Breast epithelium (tissue), 3 donors: Measurements from ENCODE around the gene EXOSC2.

ENCODE experiments used
- POLR2A ChIP-seq: fragments of 450-650 bp; IDR thresholded peaks from one replicate; pipeline ENCODE4 v1.6.1; 2016; ENCODE audit warnings: antibody characterized with exemption, mild to moderate bottlenecking, moderate library complexity
- POLR2AphosphoS5 ChIP-seq, 3 donors: sonication (generic); formaldehyde crosslinking; IDR thresholded peaks; one replicate each; pipeline ENCODE4 v1.6.1; 2017; ENCODE audit warnings: antibody characterized with exemption in 3 of 3
- TF ChIP-seq, protein P1 (sequence below), 3 donors: fragments of 450-650 bp; IDR thresholded peaks; one replicate each; pipeline ENCODE4 v1.5.1; 2016 to 2017; ENCODE audit warnings: antibody characterized with exemption in 3 of 3, mild to moderate bottlenecking in 3 of 3, moderate library complexity in 3 of 3

DNA sequence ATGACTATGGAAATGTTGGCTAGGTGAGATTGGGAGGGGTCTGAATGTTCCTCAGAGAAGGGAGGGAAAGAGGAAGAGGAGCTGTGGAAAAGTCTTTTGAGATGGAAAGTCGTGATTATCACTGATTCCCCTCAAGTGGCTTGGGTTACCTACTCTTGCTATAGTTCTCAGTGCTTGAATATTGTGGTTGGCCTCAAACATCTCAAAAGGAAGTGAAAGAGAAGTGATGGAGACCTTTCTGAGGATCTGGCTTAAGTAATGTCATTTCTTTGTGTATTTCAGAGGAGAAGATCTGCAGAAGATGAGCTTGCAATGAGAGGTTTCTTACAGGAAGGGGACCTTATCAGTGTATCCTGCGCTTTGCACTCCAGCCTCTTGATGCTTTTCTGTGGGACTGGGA is 5.5 kb downstream of the EXOSC2 start:
- TF ChIP-seq, protein P1, sequence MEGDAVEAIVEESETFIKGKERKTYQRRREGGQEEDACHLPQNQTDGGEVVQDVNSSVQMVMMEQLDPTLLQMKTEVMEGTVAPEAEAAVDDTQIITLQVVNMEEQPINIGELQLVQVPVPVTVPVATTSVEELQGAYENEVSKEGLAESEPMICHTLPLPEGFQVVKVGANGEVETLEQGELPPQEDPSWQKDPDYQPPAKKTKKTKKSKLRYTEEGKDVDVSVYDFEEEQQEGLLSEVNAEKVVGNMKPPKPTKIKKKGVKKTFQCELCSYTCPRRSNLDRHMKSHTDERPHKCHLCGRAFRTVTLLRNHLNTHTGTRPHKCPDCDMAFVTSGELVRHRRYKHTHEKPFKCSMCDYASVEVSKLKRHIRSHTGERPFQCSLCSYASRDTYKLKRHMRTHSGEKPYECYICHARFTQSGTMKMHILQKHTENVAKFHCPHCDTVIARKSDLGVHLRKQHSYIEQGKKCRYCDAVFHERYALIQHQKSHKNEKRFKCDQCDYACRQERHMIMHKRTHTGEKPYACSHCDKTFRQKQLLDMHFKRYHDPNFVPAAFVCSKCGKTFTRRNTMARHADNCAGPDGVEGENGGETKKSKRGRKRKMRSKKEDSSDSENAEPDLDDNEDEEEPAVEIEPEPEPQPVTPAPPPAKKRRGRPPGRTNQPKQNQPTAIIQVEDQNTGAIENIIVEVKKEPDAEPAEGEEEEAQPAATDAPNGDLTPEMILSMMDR (IDR thresholded peaks at IDR 0.05): no peak
- TF ChIP-seq POLR2A (no peak), POLR2AphosphoS5 (IDR thresholded peaks at IDR 0.05) (no peak)
